WTC11 (cell line): ENCODE results near the gene COPS3. TPM values are rescaled to one million over a fixed set of nuclear protein-coding genes. Genes with fewer than 3 reads are reported as not detected.

ENCODE experiments used
- total RNA-seq: library from RNA; stranded (reverse); gene quantifications from 3 replicates; pipeline ENCODE4 v1.2.3, GENCODE V29; 2021

COPS3 gene
- total RNA-seq, 1 experiment from 2014 or later = 78.3 TPM

Other genes with a start within 250 kb of the COPS3 start
- 127 to 140 TPM (median 136 TPM) in 3 replicates for gene MPRIP, start 238.8 kb downstream of the COPS3 start, total RNA-seq
- gene PLD6, start 74.9 kb downstream of the COPS3 start, total RNA-seq = 1.2 to 2.6 TPM (median 2.6 TPM) in 3 replicates
- gene FLCN, start 44.1 kb downstream of the COPS3 start, total RNA-seq = 40.8 to 42.4 TPM (median 42.3 TPM) in 3 replicates
- gene NT5M, start 22.1 kb upstream of the COPS3 start, total RNA-seq = 10.8 to 18.8 TPM (median 17.5 TPM) in 3 replicates
- 15.9 to 21.1 TPM (median 18.1 TPM) in 3 replicates for gene MED9, start 195.8 kb upstream of the COPS3 start, total RNA-seq
- gene RASD1, start 215.1 kb upstream of the COPS3 start, total RNA-seq = 5.1 to 5.3 TPM (median 5.2 TPM) in 3 replicates